Heart left ventricle (tissue), 13 donors: Measurements from ENCODE around the gene MORN2.

Experiments used
- POLR2A ChIP-seq, 2 donors: fragments of 450-650 bp; IDR thresholded peaks; one replicate each; pipeline ENCODE4 v1.6.1; 2017; ENCODE audit warnings: antibody characterized with exemption in 2 of 2, mild to moderate bottlenecking in 2 of 2, moderate library complexity in 2 of 2
- TF ChIP-seq, protein P1 (sequence below), 12 donors: fragments of 200-600 bp; sonication (generic) in 4 of 12; IDR thresholded peaks; one replicate each; pipeline versions ENCODE4 v1.5.0 to v1.8.0; 2018 to 2022; ENCODE audit warnings: antibody characterized with exemption in 12 of 12, mild to moderate bottlenecking in 5 of 12
- donor health status: ischemic (EF 13 %, LVEDD 7.1; RV severe dilation, severe dysfunction).
- donor health status: DM: no; HTN: yes; CAD: no.
- donor health status: DM: no; HTN: no; CAD: no.
- donor health status: ischemic (EF 25% LVEDD 6.9; RV normal size, moderate dysfunction).
- donor health status: ischemic (EF 25% LVEDD 5.7; RV mildly dilated, moderate dysfunction).
- donor health status: ischemic (EF 35%, LVEDD 5.7; RV mildly dilated, moderate dysfunction).
- donor health status: nonischemic (EF 11% LVEDD 7.7; RV severe dilation, severe dysfunction).
- donor health status: DM: yes; HTN: yes; CAD: no.
- donor health status: PGD.
- donor health status: ischemic (EF 29% LVEDD 5.4; RV normal size, mild dysfunction).
- donor health status: nonischemic (EF 23%, LVEDD 6.1; RV moderate dilation, normal function).

DNA sequence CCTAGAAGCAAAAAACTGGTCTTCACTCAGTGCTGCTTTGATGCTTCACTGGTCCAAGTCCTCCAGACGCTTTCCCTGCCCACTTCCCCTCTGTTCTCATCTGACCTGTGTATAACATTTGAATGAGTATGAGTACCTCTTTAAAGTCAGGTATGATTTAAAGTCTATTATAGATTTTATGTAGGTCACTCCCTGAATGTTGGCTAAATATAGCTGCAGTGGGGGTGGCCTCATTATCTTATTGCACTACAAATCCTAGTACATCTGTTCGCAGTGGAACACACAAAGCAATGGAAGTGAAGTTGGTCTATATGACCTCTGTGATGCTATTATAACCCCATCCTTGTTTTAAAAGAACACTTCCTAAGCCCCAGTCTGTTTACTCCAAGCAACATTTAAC lies 47.1 kb downstream of the MORN2 start:
- TF ChIP-seq, protein P1, sequence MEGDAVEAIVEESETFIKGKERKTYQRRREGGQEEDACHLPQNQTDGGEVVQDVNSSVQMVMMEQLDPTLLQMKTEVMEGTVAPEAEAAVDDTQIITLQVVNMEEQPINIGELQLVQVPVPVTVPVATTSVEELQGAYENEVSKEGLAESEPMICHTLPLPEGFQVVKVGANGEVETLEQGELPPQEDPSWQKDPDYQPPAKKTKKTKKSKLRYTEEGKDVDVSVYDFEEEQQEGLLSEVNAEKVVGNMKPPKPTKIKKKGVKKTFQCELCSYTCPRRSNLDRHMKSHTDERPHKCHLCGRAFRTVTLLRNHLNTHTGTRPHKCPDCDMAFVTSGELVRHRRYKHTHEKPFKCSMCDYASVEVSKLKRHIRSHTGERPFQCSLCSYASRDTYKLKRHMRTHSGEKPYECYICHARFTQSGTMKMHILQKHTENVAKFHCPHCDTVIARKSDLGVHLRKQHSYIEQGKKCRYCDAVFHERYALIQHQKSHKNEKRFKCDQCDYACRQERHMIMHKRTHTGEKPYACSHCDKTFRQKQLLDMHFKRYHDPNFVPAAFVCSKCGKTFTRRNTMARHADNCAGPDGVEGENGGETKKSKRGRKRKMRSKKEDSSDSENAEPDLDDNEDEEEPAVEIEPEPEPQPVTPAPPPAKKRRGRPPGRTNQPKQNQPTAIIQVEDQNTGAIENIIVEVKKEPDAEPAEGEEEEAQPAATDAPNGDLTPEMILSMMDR (IDR thresholded peaks at IDR 0.05), result no peak
- no peak for TF ChIP-seq POLR2A (IDR thresholded peaks at IDR 0.05)
